ENCODE data around the gene SLAMF8.
A peak's percentile ranks its signal among the peaks of the same experiment; 100 is the strongest.

The SLAMF8 gene

GRCh38 chr1:159817276-159818041, 9.2 kb upstream of the SLAMF8 start:
- DNase-seq (ENCODE audit: low read depth): no peak
- no peak for TF ChIP-seq CTCF (IDR thresholded peaks at IDR 0.05; ENCODE audit: insufficient read depth, low read depth, low read length, missing control alignments)
- H3K4me3 ChIP-seq (ENCODE audit: low read depth, low read length): no peak overlapping the region

- no peak overlapping the region for H3K4me3 ChIP-seq (ENCODE audit: low read depth, low read length)
- no peak for TF ChIP-seq CTCF (IDR thresholded peaks at IDR 0.05; ENCODE audit: insufficient read depth, low read depth, low read length, missing control alignments)
- no peak for DNase-seq (ENCODE audit: low read depth)
These were observed 5.4 kb upstream of the SLAMF8 start for GRCh38 chr1:159821171-159821867.

- no peak for TF ChIP-seq CTCF (IDR thresholded peaks at IDR 0.05; ENCODE audit: insufficient read depth, low read depth, low read length, missing control alignments)
- no peak for DNase-seq (ENCODE audit: low read depth)
- H3K4me3 ChIP-seq (ENCODE audit: low read depth, low read length): no peak overlapping the region
These were observed 3.3 kb upstream of the SLAMF8 start for GRCh38 chr1:159823406-159823805.

- DNase-seq (ENCODE audit: low read depth): no peak
- no peak for TF ChIP-seq CTCF (IDR thresholded peaks at IDR 0.05; ENCODE audit: insufficient read depth, low read depth, low read length, missing control alignments)
- no peak overlapping the region for H3K4me3 ChIP-seq (ENCODE audit: low read depth, low read length)
These were observed 1.1 kb upstream of the SLAMF8 start for GRCh38 chr1:159825564-159825963.

GRCh38 chr1:159827102-159827490, 423 bp downstream of the SLAMF8 start:
- no peak for TF ChIP-seq CTCF (IDR thresholded peaks at IDR 0.05; ENCODE audit: insufficient read depth, low read depth, low read length, missing control alignments)
- no peak for DNase-seq (ENCODE audit: low read depth)

GRCh38 chr1:159827549-159827948, 876 bp downstream of the SLAMF8 start:
- DNase-seq (ENCODE audit: low read depth): peak; percentile 21
- no peak for TF ChIP-seq CTCF (IDR thresholded peaks at IDR 0.05; ENCODE audit: insufficient read depth, low read depth, low read length, missing control alignments)
- H3K4me3 ChIP-seq (ENCODE audit: low read depth, low read length): no peak overlapping the region

More at GRCh38 chr1:159827102-159827490, 423 bp downstream of the SLAMF8 start:
- no peak overlapping the region for H3K4me3 ChIP-seq (ENCODE audit: low read depth, low read length)
